Mucosa of gallbladder (tissue), 1 donor: ENCODE results near the gene USP10. TPM values are rescaled to one million over a fixed set of nuclear protein-coding genes. Genes with fewer than 3 reads are reported as not detected.
A peak's percentile ranks its signal among the peaks of the same experiment; 100 is the strongest.

Experiments
- DNase-seq: peaks from one replicate; pipeline ENCODE4 v3.0.0-alpha.2; 2020; ENCODE audit warnings: low spot score
- total RNA-seq: library from RNA; stranded (reverse); gene quantifications from one replicate; pipeline ENCODE4 v1.2.1, GENCODE V29; 2021
- donor health status: DM: no; HTN: no; CAD: no.

USP10 gene
- total RNA-seq, 1 donor from 2014 or later, result 60.8 TPM

DNA sequence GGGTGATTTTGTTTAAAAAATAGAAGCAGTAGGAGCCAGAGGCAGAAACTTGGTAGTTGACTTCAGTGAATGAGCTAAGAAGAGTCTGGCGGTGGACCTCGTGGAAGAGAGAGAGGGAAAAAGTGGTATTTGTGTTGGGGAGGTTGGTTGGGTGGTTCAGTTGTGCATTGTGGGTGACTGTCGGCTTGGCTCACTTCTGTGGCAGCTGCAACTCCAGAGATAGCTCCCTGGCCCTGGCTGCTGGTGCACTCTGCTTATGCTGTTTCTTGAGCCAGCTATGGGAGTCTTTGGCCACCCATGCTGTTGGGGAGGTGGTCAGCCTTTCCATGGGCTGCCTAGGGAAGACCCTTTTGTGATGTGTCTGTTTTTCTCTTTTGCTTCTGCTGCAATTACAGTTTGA is 69.6 kb downstream of the USP10 start:
- DNase-seq, result no peak

DNA sequence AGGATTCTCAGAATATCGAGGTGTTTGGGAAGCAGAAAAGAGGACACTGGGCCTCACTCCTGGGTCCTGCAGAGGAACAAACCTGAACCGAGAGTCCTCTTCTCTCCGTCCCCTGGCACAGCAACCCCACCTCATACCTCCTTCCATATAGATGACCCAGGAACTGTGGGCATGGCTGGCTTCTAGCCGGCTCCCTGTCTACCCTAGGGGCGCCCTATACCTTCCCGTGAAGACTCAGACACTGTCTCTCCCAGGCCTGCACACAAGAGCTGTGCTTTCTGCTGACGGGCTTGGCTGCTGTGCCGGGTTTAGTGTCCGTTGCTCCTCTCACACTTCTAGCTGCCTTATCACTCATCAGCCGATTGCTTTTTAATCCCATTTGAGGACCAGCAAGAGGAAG is 73.5 kb downstream of the USP10 start:
- no peak for DNase-seq

DNA sequence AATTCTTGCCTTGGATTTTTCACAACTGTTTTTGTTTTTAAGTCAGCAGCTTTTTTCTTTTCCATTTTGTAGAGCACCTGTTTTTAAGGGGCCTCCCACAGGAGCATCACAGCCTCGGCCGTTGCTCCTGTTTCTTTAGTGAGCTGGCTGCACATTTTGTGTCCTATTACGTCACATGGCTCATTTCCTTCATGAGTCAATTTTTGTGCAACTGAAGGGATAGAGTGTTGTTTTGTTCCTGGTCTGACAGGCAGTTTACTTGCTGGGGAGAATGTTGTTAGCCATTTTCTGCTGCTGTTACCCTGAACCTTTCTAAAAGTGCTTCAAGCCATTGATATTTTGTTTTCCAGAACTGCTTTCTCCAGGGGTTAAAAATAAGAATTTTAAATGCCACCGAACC is 75.0 kb downstream of the USP10 start:
- no peak for DNase-seq

DNA sequence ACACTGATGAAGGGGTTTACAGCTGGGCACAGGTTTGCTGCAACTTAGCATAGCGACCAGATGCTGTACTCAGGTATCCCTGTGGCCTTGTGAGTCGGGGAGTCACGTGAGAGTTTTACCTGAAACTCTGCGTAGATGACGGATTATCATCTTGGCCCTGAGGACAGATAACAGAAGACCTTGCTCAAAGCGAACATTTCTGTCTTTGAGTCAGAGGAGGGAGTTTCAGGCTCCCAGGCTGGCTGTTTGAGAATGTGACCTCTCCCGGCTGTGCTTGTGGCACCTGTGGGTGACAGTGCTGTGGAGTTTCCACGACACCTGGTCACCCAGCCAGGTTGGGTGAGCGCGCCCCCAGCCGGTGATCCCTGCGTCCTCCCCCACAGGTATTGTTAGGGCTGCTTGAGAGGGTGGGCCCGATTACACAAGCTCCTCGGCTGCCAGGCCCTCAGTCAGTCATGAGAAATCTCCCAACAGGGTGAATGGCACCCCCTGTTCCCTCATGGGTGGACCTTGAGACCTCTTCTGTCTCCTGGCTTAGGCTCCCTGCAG is 75.5 kb downstream of the USP10 start:
- DNase-seq, result no peak

DNA sequence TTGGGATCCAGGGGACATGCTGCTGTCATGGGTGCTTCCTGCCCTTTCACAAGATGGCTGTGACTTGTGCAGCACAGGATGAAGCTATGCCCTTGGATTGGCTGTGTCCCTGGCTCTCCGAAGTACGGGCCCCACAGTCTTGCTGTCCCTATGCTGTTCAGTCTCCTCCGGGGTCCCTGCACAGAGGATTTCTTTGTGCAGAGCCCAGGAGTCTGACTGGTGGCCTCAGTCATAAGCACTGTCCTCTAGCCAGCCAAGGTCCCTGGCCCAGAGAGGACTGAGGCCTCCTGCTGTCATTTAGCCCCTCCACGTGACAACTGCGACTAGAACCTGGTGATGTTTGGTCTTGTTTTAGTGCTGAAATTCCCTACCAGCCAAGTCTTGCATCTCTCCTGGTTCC is 77.6 kb downstream of the USP10 start:
- DNase-seq, result no peak

DNA sequence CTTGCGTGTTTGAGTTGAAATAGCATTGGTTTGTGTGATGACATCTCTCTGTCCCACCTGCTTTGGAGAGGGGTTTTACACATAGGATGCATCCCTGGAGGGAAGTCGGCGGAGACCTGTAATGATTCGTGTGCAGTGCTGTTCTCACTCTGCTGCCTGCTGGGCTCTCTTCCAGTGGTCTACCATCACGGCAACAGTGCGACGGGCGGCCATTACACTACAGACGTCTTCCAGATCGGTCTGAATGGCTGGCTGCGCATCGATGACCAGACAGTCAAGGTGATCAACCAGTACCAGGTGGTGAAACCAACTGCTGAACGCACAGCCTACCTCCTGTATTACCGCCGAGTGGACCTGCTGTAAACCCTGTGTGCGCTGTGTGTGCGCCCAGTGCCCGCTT is 78.9 kb downstream of the USP10 start:
- no peak for DNase-seq

DNA sequence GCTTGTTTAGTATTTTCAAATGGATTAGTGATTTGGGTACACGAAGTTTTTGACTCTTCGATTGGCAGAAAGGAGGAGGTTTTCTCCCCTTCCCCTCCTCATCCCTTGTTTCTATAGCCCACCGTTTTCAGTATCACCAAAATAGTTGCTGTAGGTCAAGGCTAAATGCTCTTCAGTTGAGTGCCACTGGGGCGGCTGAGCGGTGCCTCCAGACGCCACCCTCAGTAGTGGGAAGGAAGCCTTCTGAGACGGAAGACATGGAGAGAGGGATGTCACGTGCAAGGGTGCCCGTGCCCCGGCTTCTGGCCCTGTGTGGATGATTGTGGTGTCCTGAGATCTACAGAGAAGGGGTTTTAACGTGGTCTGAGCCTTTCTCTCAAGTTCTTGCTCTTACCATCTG is 80.3 kb downstream of the USP10 start:
- DNase-seq, result no peak

DNA sequence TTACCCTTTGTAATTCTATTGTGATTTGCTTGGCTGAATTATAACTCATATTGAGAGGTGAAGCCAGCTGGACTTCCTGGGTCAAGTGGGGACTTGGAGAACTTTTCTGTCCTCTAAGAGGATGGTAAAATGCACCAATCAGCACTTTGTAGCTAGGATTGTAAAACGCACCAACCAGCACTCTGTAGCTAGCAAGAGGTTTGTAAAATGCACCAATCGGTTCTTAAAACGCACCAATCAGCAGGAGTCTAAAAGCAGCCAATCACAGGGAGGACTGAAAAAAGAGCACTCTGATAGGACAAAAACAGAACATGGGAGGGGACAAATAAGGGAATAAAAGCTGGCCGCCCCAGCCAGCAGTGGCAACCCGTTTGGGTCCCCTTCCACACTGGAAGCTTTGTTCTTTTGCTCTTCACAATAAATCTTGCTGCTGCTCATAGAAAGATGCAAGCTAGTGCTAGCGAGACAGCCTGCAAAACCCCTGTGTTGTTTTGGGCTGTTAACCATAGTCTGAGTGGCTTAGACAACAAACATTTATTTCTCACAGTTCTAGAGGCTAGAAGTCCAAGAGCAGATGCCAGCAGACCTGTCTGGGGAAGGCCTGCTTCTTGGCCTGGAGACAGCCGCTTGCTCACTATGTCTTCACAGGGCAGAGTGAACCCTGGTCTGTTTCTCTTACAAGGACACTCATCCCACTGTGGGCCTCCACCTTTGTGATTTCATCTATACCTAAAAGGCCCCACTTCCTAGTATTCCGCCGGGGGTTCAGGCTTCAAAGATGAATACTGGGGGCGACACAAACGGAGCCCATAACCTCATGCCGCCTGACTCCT is 81.0 kb downstream of the USP10 start:
- no peak for DNase-seq

DNA sequence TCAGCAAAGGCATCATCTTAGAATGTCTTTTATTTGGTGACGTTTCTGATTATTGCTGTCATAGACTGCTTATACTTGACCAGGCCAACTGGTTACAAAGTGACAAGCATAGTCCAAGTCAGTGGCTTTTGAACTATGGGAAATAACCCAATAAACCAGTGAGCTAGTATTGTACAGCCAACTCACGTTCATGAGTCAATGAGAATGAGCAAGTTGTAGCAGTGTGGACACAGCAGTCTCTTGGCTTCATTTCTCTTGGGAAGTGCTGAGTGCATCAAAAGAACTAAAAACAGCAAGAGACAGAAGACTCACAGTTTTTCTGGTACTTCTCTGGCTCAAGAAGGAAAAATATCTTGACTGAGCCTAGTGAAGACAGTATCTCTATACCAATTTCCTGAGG is 83.0 kb downstream of the USP10 start:
- no peak for DNase-seq

DNA sequence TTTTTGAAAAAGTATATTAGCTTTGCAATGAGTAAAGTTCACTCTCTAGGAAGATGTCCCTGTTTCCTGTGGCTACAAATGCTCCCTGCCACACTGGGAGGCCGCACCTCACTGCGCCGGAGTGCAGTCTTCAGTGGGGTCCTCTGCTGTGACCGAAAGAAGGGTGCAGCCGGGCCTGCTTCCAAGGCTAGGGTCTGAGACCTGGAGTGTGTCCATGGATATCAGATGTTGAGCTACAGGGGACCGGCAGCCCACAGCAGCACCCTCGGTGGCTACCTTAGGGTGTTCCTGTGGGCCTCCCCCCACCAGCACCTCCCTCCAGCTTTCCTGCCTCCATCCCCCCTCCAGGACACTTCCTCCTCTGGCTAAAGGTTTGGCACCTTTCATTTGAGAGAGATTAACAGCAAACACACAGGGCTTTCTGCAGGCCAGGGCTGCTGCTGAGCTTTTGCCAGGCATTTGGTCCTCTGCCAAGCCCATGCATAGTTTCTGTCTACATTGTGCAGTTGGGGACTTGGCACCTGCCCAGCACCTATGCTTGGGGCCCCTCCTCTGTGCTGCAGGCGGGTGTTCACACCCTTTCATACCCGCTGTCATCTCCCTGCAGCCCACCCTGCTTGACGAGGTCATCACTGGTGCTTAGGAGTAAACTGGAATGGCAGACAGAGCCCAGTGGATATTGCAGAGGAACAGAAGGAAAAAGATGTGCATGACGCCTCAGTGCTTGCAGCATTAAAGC is 86.2 kb downstream of the USP10 start:
- DNase-seq, result peak; percentile 65

DNA sequence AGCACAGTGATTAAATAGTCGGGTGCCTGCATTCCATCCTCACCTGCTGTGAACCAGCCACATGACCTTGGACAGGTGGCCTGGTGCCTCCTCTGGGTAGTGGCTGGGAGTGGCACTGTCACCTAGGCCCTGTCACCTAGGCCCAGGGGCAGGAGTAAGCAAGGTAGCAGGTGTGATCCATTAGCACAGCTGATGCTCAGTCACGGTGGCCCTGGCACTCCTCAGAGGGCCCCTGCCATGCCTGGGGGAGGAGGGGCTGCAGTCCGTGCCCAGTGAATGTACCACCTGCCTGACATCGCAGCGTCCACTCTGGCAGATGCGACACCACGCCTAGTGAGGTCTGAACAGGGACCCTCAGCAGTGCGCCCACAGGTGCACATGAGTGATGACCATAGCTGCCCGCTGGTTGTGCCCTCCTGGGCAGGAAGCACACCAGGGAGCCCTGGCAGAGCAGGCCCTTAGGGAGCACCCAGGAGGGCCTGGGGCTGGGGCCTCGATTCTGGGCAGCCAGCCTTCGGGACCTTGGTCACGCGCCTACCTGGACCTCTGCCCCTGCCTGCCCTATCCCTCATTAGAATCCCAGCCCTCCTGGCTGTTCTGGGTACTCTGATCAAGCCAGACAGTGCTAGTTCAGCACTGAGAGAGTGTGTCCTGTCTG is 86.9 kb downstream of the USP10 start:
- no peak for DNase-seq

DNA sequence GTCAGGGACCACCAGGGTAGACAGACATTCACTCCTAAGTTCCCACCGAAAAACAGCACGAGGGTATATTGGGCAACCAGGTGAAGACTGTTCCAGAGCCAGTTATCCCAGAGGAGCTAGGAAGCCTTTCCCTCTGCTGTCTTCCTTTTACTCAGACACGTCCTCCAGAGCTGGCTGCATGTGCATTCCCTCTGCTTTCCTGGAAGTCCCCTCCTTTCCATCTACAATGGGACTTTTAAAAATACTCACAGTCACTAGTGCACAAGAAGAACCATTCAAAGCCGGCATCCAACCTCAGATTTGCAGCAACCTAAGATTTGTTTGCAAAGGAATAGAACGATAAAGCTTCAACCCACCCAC is 87.4 kb downstream of the USP10 start:
- no peak for DNase-seq

DNA sequence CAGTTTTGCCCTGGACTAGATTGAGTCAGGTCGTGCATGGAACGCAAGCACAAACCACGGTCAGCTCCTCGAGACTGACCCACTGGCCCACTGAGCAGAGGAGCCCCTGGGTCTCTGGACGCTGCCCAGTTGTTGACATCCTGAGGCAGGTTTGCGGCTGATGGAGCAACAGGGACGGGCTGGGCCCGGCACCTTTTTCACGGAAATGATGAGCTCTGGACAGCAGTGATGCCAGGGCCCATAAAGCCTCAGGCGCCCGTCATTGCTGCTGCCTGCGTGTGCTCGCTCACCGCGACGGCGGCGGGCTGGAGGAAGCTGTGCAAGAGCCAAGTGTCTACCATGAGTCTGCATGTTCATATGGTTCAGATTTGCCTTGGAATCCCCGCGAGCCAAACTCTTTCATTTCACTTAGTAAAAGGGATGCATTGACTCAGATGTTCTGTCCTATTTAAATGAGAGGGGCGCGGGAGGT is 89.2 kb downstream of the USP10 start:
- DNase-seq, result no peak

DNA sequence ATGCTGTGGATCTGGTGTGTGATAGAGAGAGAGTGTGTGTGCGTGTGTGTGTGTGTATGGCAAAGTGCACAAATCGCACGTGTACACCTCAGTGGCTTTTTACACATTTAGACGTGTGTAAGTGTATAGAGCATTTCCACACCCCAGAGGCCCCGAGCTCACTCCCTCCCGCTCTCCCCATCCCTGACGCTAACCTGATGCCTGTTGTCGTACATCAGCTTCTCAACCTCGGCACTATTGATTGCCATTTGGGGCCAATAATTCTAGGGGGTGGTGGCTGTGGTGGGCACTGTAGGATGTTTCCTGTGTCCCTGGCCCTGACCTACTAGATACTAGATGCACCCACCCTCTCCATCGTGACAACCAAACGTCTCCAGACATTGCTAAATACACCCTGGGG is 89.6 kb downstream of the USP10 start:
- DNase-seq, result no peak

DNA sequence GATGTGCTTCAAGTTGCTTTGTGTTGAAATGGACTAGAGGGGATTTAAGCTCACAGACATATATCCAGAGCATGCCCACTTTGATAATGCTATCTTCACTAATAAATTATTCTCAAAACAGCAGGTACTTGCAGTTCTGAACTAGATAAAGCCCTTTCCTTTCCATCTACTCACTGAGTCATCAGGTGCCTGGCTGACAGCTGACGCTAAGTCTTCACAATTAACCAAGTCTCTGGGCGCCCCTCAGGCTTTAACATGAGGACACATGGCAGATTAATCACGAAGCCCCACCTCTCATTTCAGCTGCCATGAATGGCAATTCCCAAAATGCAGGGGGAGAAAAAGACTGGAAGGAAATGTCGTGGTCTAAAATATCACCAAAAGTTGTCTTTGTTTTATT is 90.5 kb downstream of the USP10 start:
- no peak for DNase-seq

DNA sequence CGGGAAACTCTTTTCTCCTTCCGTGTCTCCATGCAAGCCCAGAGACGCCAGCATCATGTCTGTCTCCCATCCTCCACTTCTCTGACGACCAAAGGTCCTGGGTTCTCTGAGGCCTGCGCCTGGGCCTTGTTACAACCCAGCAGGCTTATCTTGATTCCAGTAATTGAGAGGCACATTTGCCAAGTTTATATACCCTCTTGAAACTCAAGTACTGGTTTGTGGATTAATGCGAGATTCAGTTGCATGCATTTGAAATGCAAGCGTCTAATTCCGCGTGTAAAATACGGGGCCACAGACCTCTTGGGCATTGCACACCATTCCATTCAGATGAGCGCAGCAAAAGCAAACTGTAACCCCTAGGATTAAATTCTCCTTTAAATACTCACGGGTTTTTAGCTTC is 91.3 kb downstream of the USP10 start:
- no peak for DNase-seq

DNA sequence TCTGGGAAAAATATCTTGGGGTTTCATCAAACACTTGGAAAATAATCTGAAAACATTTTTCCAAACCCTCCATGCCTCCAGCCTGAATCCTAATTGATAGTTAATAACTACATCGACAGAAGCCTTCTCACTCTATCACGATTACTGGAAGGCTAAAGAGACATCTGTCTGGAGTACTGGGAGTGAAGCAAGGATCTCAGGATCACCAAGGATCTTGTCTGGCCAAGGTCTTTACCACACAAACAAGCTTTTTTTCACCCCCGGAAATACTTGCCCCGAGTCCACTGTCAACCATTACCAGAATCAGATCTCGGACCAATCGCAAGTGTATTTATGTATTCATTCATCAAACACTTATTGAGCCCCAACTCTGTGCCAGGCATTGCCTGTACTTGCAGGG is 91.7 kb downstream of the USP10 start:
- no peak for DNase-seq

DNA sequence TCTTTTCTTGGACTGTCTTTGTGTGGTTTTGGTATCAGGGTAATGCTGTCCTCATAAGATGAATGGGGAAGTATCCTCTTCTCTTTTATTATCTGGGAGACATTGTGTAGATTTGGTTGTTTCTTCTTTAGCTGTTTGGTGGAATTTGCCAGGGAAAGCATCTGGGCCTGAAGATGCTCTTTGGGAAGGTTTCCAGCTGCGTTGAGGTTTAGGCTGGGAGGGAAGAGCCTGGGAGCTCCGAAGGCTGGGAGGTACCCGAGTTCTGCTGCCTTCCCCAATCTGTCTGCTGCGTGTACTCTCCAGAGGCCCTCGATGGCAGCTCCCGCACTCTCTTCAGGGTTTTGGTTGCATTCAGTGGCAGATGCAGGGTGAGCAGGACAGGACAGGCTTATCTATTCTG is 94.4 kb downstream of the USP10 start:
- no peak for DNase-seq

DNA sequence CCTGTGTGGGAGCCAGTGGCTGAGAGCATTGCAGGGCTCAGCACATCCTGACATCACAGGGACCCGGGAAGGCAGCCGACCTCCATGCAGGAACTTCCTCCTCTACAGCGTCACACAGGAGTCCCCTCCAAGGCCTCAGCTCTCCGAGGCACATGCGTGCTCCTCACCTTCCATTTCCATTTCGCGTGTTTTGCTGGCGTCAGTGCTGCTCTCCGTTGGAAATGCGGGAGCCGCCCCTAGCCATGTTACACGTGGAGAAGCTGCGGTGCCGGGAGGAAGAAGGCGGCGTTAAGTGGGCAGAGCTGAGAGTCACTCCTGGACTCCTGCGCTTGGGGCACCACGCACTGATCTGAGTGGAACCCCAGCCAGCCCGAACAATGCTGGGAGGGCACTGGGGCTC is 94.8 kb downstream of the USP10 start:
- DNase-seq, result no peak

DNA sequence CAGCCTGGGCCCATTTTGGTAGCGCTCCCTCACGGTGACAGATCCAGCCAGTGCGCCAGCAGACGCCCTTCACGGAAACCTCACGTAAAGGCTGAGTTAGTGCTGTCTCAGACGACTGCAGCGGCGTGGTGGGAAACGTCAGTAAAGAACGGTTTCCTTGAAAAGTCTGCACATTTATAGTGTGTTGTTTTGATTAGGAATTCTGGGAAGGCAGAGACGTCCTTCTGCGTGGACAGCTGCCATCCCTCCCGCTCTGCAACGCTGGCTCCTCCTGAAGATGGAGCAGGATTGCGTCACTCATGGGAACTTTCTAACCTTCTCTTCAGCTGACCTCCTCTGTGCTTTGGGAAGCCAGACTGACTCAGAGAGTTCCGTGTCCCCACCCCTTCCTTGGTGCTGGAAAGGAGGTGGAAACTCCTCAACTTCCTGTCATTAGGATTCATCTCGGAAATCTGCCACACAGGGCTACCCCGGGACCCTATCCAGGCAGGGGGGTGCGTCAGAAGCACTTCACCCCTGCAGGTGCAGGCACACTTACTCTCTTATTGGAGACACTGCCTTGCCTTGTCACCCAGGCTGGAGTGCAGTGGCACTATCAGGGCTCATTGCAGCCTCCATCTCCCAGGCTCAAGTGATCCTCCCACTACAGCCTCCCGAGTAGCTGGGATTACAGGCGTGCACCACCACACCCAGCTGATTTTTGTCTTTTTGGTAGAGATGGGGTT is 95.7 kb downstream of the USP10 start:
- peak; percentile 79 for DNase-seq

DNA sequence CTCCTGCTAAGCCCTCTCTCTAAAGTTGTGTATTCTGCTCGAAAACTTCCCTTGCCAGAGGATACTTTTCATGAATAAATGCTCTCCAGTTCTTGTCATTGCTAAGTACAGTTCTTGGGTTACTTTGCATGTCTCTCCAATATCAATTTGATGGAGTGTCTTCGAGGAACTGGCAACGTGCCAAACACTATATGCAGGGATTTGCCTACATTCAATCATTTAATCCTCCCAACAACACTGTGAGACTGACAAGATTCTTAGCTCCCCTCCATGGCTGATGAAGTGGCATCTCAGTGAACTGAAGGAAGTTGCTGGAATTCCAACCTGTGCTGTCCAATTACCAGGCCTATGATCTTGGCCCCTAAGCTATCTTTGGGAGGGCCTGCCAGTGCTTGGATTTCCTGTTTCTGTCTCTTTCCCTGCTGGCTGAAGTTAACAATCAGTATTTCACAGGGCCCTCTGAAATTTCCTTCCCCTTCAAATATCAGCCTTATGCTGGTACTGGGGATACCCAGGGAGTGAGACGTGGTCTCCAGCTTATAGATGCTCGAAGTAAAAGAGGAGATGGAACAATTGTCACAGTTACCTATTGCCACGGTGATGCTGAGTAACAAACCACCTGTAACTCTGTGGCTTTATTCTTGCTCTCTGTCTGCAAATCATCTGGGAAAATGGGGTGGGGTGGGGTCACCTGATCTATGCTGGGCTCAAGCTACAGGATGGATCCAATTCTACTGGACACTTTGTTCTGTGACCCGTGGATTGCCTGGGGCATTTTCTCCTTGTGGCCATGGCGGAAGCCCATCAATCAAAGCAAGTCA is 100.6 kb downstream of the USP10 start:
- no peak for DNase-seq
